RCC 7860 (cell line): Measurements from ENCODE around the gene SHLD2.
"Not testable (repeated sequence)": the region's sequence is repeated elsewhere in the genome, so short reads cannot be mapped to it uniquely, and the experiment has no call there.

ENCODE experiments used
- DNase-seq: peaks from one replicate; pipeline ENCODE4 v3.0.0-alpha.2; 2015; ENCODE audit warnings: low spot score
- FAIRE-seq: peaks from 2 replicates; lab custom pipeline; 2012; peaks lifted over from hg19 to GRCh38; lab: Jason Lieb, UNC

SHLD2 gene

GRCh38 chr10:87204801-87205200 is 109.8 kb downstream of the SHLD2 start:
- FAIRE-seq, DNase-seq: not testable (repeated sequence)

DNA sequence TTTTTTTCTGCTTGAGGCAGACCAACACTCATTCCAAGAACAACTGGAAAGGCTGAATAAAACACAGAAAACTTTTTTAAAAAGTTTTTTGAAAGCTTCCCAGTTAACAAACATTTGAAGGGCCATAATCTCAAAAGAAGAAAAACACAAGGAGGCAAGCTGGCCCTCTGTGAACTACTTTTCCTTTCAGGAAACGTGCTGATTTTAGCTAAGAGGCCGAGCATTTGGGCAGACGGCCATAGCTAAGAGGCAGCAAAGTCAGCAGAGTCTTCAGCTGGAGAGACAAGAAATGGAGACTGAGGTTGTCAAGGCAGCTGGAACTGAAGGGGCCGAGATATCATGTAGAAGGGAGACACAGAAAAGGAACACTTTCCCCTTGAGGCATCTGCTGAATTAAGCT is 111.9 kb downstream of the SHLD2 start:
- not testable (repeated sequence) for DNase-seq

GRCh38 chr10:87210309-87210708 is 115.3 kb downstream of the SHLD2 start:
- peak; percentile 13 for DNase-seq
- peak; percentile 68 for FAIRE-seq

More for the DNA sequence above, 111.9 kb downstream of the SHLD2 start:
- FAIRE-seq: not testable (repeated sequence)

- FAIRE-seq: not testable (repeated sequence)
- DNase-seq: peak; percentile 44
These were observed 116.8 kb downstream of the SHLD2 start for GRCh38 chr10:87211848-87212247.

GRCh38 chr10:87213150-87213765 is 118.3 kb downstream of the SHLD2 start:
- FAIRE-seq, DNase-seq: not testable (repeated sequence)

GRCh38 chr10:87213806-87214205 is 118.8 kb downstream of the SHLD2 start:
- DNase-seq, FAIRE-seq: not testable (repeated sequence)

GRCh38 chr10:87216120-87216519 is 121.1 kb downstream of the SHLD2 start:
- not testable (repeated sequence) for DNase-seq, FAIRE-seq

DNA sequence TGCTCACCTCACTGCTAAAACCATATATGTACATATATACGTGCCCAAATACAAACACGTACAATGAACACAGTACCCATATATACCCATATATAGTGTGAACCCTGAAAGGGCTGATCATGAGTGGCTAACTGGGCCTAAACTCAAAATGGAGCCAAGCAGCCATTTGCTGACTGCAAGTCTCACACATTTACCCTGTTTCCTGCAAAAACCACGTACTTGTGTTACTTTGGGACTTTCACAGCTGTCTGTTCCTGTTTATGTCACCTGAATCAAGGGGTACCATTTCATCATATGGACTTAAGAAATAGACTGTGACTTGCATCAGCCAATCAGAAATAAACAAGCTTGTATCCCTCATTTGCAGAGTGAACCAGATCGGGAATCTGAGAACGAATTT is 124.4 kb downstream of the SHLD2 start:
- DNase-seq, FAIRE-seq: not testable (repeated sequence)

DNA sequence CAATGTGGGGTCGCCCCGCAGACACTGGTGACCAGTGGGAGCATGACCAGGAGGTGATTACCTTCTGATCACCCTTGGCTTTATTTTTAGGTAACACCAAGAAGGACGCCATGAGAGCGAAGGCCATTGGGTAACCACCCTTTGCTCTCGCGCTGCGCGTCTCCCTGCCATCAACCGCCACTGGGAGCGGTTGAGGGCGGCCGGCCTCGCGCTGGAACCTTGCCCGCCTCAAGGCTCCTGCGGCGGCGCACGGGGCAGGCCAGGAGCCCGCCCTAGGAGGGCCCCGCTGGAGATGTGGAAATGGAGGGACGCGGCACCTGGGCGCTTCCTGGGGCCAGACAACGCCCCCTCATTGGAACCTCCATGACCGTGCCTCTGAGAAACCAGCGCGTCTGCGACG is 127.8 kb downstream of the SHLD2 start:
- FAIRE-seq, DNase-seq: not testable (repeated sequence)

DNA sequence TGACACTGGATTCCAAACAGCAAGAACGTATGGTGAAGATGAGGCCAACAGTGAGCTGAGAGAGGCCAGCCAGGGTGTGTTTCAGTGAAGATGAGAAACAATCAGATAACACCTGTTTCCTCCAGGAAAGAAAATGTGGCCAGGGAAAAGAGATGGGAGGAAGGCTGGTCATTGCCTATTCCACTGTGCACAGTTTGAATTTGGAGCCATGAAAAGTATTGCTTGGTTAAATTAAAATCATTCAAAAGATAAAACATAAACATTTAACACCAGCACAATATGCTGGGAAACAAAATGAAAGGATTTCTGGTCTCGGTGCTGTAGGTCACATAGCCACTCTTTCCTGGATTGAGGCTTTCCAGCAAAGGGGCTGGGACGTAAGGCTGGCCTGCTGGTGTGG is 130.1 kb downstream of the SHLD2 start, which contains the start of gene NUTM2A:
TSS of gene NUTM2A (plus strand) at position 301 of the 400 bp plus-strand sequence. CDS start 383 bp downstream, outside the sequence.
- DNase-seq, FAIRE-seq: not testable (repeated sequence)

DNA sequence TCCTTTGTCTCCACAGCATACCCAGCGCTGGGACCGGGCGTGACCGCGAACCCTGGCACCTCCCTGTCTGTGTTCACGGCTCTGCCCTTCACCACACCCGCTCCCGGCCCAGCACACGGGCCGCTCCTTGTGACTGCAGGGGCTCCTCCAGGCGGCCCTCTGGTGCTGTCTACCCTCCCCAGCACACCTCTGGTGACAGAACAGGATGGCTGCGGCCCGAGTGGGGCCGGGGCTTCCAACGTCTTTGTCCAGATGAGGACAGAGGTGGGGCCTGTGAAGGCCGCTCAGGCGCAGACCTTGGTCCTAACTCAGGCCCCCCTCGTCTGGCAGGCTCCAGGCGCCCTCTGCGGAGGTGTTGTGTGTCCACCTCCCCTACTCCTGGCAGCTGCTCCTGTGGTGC is 133.2 kb downstream of the SHLD2 start:
- DNase-seq, FAIRE-seq: not testable (repeated sequence)

- DNase-seq, FAIRE-seq: not testable (repeated sequence)
These were observed 134.2 kb downstream of the SHLD2 start for GRCh38 chr10:87229211-87229610.

GRCh38 chr10:87234854-87235253 is 139.8 kb downstream of the SHLD2 start:
- not testable (repeated sequence) for DNase-seq, FAIRE-seq

- FAIRE-seq, DNase-seq: not testable (repeated sequence)
These were observed 142.2 kb downstream of the SHLD2 start for GRCh38 chr10:87237244-87237643.

DNA sequence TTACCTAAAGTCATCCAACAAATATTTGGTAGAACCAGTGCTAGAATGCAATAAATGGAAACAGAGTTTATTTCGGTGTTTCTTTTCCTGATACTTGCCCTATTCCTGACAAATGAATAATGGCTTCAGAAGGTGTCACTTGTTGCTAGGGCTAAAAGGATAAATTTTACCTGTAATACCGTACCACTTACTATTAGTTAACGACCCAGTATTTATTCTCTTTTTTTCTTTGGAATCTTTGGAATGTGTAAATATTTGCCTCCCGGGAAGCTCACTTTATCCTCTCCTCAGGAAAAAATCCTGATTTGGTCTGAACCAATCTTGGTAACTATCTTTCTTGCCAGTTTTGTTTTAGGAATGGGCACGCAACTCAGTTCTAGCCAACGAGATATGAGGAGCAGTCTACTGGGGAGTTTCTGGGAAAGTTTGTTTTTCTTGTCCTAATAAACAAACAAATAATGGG is 144.4 kb downstream of the SHLD2 start:
- DNase-seq, FAIRE-seq: not testable (repeated sequence)
